ENCODE data around the gene GJC2.

Gene GJC2

GRCh38 chr1:228146417-228147150 is 3.1 kb upstream of the GJC2 start:
- DNase-seq: no peak

GRCh38 chr1:228147151-228147693 is 2.5 kb upstream of the GJC2 start:
- DNase-seq: no peak

GRCh38 chr1:228147768-228148167 is 2.0 kb upstream of the GJC2 start:
- no peak for DNase-seq

GRCh38 chr1:228148196-228148861 is 1.4 kb upstream of the GJC2 start:
- no peak for DNase-seq

GRCh38 chr1:228148935-228149405 is 760 bp upstream of the GJC2 start:
- DNase-seq: no peak

- no peak for DNase-seq
Measured at GRCh38 chr1:228150120-228150460, 360 bp downstream of the GJC2 start.

GRCh38 chr1:228150461-228151179 is 890 bp downstream of the GJC2 start:
- DNase-seq: no peak

- no peak for DNase-seq
Measured at GRCh38 chr1:228151180-228151925, 1.6 kb downstream of the GJC2 start.

GRCh38 chr1:228152097-228152917 is 2.6 kb downstream of the GJC2 start:
- no peak for DNase-seq

GRCh38 chr1:228152918-228153258 is 3.2 kb downstream of the GJC2 start:
- DNase-seq: no peak

GRCh38 chr1:228154021-228154669 is 4.4 kb downstream of the GJC2 start:
- DNase-seq: no peak

- DNase-seq: no peak
Measured at GRCh38 chr1:228154670-228155571, 5.2 kb downstream of the GJC2 start.

- DNase-seq: no peak
Measured at GRCh38 chr1:228155596-228156514, 6.1 kb downstream of the GJC2 start.

- no peak for DNase-seq
Measured at GRCh38 chr1:228156515-228156881, 6.8 kb downstream of the GJC2 start.

GRCh38 chr1:228156941-228157728 is 7.4 kb downstream of the GJC2 start:
- no peak for DNase-seq

- no peak for DNase-seq
Measured at GRCh38 chr1:228157729-228158126, 8.0 kb downstream of the GJC2 start.

GRCh38 chr1:228158151-228159007 is 8.6 kb downstream of the GJC2 start:
- DNase-seq: no peak

All from inflammatory macrophage treated with lipopolysaccharide for 4 hours (primary cell).